PC-9 (cell line): ENCODE data around the gene HIF1A.

Experiments
- EZH2 ChIP-seq: fragments of 200-600 bp; sonication (generic); IDR thresholded peaks from 2 replicates; pipeline ENCODE4 v1.8.0; 2017; ENCODE audit warnings: antibody characterized with exemption, low read depth
- TF ChIP-seq, protein P1 (sequence below): fragments of 200-600 bp; sonication (generic); conservative IDR thresholded peaks from 2 replicates; pipeline ENCODE4 v1.6.1; 2017; ENCODE audit warnings: mixed run types, antibody characterized with exemption, mild to moderate bottlenecking, moderate library complexity

DNA sequence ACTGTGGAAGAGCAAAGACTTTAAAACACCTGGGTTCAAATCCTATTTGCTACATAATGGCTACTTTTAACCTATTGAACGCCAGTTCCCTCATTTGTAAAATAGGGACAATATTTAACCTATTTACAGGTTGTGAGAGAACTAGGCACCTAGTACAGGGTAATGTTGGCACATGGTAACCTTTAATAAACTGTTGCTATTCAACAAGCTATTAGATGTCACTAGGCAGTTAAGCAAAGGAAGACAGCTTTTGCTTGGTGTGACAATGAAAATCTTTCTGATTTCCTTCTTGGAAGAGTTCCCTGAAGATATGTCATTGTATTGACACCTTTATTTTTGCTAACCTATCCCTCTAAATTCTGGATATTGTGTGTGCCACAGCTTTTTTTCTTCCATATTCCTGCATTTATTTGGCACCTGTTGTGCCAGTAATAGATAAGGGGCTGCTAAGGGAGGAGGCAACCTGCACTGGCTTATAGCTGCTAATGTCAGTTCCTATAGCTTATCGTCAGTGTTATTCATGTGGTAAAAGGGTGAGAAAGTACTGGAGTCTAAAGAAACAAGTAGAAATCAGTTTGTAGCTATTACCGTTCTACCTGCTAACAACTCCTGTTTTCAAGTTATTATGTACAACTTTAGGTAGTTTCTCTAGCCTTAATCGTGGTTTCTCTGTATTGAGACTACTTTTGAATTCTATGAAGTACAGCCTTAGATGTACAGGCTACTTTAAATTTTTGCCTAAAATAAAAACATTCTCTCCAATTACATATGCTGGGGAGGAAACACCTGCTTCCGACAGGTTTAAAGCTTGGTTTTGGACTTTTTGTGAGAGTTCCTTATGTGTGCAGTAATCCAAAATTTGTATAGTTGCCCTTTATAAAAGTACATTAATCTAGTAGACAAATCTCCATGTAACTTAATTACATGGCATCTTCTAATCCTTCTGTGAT lies 24.3 kb downstream of the HIF1A start:
- TF ChIP-seq, protein P1, sequence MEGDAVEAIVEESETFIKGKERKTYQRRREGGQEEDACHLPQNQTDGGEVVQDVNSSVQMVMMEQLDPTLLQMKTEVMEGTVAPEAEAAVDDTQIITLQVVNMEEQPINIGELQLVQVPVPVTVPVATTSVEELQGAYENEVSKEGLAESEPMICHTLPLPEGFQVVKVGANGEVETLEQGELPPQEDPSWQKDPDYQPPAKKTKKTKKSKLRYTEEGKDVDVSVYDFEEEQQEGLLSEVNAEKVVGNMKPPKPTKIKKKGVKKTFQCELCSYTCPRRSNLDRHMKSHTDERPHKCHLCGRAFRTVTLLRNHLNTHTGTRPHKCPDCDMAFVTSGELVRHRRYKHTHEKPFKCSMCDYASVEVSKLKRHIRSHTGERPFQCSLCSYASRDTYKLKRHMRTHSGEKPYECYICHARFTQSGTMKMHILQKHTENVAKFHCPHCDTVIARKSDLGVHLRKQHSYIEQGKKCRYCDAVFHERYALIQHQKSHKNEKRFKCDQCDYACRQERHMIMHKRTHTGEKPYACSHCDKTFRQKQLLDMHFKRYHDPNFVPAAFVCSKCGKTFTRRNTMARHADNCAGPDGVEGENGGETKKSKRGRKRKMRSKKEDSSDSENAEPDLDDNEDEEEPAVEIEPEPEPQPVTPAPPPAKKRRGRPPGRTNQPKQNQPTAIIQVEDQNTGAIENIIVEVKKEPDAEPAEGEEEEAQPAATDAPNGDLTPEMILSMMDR: no peak
- no peak for TF ChIP-seq EZH2
